Esophagus squamous epithelium (tissue), 4 donors: ENCODE data around the gene MAPRE3.

ENCODE experiments used
- CTCF ChIP-seq, 6 experiments: fragments of 450-650 bp in 4 of 6; fragments of 200-600 bp in 2 of 6; sonication (generic) in 2 of 6; IDR thresholded peaks; one replicate each; pipeline ENCODE4 v1.5.1; 2016 to 2019; ENCODE audit warnings: antibody characterized with exemption in 6 of 6, mild to moderate bottlenecking in 4 of 6, moderate library complexity in 4 of 6
- POLR2A ChIP-seq, 4 donors: fragments of 450-650 bp; IDR thresholded peaks; one replicate each; pipeline ENCODE4 v1.6.1; 2017; ENCODE audit warnings: antibody characterized with exemption in 4 of 4, mild to moderate bottlenecking in 4 of 4, moderate library complexity in 3 of 4

GRCh38 chr2:27024812-27025211 is 54.4 kb downstream of the MAPRE3 start:
- TF ChIP-seq CTCF (IDR thresholded peaks at IDR 0.05) (no peak), POLR2A (IDR thresholded peaks at IDR 0.05) (no peak)
